ENCODE data around the gene MYLK.
"Not testable (repeated sequence)": the region's sequence is repeated elsewhere in the genome, so short reads cannot be mapped to it uniquely, and the experiment has no call there.

Gene MYLK

DNA sequence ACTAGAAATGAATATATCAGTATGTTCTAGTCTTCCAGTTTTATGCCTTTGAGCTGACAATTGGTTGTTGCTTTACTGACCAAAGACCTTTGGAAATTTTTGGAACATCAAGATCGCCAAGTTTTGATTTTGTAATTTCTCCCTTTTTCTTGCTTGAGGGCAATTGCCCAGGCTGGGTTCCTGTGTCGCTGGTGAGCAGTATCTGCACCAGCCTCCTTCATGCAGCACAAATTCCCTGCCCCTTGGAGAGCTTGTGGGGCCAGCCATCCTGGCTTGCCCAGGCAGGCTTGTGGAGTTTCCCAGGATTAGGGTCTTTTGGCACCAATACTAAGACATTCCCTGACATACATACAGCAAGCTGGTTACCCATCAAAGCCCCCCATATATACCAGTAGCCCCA, 261.4 kb downstream of the MYLK start:
- DNase-seq (ENCODE audit: low read depth), result no peak

DNA sequence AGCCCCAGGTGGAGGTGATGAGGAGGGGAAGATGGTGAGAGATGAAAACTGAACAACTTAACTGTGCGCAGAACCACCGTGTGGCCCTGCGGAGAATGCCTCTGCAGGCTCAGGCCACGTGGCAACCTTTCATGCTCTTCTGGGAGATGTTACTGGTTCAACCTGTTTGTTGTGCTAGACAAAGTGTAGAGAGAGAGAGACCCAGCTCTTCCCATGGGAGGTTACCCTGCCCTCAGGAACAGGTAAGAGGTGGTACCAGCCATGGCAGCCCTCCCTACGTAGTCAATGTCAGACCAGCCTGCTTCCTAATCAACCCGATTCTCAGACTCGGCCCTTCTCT, 262.3 kb downstream of the MYLK start:
- no peak for DNase-seq (ENCODE audit: low read depth)

- no peak for DNase-seq (ENCODE audit: low read depth)
Measured at GRCh38 chr3:123621186-123621849, 262.8 kb downstream of the MYLK start.

DNA sequence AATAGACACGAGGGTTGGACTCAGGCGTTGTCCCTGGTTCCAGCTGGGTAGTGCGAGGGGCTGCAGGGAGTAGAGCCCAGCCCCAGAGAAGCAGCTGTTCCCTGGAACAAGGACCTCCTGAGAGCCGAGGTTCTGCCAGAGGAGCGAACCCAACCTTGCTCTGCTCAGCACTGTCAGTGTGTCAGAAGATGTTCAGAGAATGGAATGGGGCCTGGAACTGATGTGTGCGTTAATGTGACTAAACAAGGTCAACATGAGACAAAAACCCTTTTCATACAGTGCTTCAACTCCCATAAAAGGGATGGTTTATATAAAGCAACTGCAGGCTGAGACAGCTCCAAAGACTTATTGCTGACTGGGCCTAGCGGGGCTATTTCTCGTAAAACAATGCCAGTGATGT, 263.8 kb downstream of the MYLK start:
- DNase-seq (ENCODE audit: low read depth), result no peak

DNA sequence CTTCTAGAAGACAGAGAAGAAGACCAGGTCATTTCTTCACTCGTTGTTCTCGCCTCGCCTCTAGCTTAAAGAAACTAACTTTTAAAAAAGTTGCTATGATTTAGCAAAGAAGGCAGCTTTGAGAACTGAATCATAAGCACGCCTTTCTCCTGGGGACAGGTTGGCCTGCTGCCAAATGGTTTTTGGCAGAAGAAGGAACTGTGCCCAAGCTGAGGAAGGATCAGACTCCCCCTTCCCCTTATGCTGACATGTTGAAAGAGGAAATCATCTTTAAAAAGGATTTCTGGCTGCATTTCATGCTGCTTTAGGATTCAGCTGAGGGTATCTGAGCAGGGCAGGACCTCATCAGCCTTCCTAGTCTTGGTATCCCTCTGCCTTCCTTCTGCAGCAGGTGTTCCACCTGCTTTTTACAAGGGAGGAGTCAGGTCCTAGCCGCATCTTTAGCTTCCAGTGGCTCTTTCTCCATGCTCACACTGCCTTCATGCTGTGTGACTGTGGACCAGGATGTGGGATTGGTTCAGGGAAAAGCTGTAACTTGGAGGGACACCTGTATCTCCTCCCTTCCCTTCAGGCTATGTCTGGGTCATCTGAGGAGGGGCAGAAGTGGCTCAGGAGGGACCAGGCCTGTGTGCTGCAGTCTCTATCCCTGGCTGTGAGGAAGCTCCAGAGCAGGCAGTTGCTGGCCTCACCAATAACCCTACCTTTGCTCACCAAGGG, 265.2 kb downstream of the MYLK start:
- DNase-seq (ENCODE audit: low read depth), result no peak

DNA sequence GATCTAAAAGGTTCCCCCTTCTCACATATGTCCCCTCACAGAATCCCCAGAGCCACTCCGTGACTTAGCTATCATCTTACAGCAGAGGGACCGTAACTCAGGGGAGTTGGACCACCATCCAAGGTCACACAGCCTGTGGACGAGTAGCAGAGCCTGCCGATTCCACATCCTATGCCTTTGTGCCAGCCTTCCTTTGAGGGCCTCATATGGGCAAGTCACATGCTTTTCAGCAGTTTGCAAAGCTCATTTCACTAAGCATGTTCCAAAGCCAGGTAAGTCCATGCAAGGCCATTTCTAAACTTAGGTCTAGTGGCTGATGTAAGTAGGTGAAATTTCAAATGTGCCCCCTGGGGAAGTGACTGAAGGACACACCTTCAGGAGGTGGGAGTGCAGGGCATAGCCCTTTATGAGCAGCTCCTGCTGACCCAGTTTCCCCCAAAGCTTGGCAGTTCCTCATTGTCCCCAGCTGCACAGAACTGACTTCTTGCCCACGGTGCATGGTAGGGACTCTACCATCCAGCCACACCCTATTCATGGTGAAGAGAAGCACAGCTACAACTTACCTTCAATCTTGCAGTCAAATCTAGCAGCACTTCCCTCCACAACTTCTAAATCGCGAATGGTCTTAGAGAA, 265.9 kb downstream of the MYLK start:
- DNase-seq (ENCODE audit: low read depth), result no peak

- no peak for DNase-seq (ENCODE audit: low read depth)
Measured at GRCh38 chr3:123616593-123616992, 267.5 kb downstream of the MYLK start.

DNA sequence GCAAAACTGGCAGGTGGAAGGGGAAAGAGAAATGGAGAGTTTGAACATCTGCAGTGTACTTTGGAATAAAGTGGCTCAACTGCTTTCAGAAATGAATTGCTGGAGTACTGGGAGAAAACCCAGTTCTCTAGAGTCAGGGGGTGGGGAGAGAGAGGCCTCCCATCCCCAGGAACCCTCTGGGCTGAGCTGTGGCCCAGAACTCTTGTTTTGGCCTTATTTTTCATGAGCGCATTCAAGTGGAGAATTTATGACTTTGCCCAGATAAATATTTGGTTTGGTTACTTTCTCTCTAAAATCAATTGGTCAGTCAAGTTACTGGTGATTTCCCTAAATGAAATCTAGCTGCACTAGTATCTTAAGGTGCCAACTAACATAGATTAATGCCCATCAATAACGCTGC, 270.6 kb downstream of the MYLK start:
- DNase-seq (ENCODE audit: low read depth), result no peak

- not testable (repeated sequence) for DNase-seq (ENCODE audit: low read depth)
Measured at GRCh38 chr3:123611674-123612073, 272.5 kb downstream of the MYLK start.

GRCh38 chr3:123611082-123611481, 273.1 kb downstream of the MYLK start:
- DNase-seq (ENCODE audit: low read depth), result no peak

DNA sequence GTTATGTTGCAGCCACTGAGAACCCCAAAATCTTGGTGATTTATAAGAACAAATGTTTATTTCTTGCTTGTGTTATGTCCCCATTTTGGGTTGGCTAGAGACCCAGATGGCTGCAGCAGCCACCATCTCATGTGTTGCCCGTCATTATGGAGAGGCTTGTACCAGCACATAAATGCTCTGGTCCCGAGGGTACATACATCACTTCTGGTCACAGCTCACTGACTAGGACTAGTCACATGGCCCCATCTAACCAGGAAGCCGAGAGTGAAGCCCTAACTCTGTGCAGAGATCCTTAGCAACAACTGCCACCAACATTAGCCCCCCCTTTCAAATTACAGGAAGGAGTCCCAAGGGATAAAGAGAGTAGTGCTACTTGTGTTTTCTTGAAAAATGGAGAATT, 273.8 kb downstream of the MYLK start:
- no peak for DNase-seq (ENCODE audit: low read depth)

DNA sequence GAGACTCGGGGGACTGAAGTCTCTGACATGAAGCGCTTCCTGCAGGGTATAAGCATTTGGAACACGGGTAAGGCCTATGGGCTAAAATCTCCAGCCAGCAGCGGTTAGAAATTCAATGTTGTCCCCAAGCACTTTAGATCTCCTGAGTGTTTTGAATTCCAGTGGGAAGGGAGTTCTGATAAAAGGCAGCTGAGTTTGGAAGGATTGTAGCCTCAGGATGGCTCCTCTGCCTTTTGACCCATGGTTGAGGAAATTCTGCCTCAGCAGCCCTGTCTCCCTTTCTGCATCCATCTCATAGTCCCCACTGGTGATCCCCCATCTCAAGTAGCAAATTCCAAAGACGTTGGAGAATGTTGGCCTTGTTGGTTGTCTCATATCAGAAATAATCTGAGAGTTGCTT, 275.1 kb downstream of the MYLK start:
- no peak for DNase-seq (ENCODE audit: low read depth)

- no peak for DNase-seq (ENCODE audit: low read depth)
Measured at GRCh38 chr3:123608263-123608937, 275.7 kb downstream of the MYLK start.

- DNase-seq (ENCODE audit: low read depth), result no peak
Measured at GRCh38 chr3:123606527-123606926, 277.6 kb downstream of the MYLK start.

- no peak for DNase-seq (ENCODE audit: low read depth)
Measured at GRCh38 chr3:123605789-123606234, 278.3 kb downstream of the MYLK start.

DNA sequence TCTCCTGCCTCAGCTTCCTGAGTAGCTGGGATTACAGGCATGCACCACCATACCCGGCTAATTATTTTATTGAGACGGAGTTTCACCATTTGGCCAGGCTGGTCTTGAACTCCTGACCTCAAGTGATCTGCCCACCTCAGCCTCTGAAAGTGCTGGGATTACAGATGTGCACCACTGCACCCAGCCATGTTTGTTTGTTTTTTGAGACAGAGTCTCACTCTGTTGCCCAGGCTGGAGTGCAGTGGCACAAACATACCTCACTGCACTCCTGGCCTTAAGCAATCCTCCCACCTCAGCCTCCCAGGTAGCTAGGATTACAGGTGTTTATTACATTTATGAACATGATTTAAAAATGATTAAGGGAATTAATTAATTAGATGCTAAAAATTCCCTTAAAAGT, 281.0 kb downstream of the MYLK start:
- DNase-seq (ENCODE audit: low read depth), result not testable (repeated sequence)

- no peak for DNase-seq (ENCODE audit: low read depth)
Measured at GRCh38 chr3:123602325-123602724, 281.8 kb downstream of the MYLK start.

DNA sequence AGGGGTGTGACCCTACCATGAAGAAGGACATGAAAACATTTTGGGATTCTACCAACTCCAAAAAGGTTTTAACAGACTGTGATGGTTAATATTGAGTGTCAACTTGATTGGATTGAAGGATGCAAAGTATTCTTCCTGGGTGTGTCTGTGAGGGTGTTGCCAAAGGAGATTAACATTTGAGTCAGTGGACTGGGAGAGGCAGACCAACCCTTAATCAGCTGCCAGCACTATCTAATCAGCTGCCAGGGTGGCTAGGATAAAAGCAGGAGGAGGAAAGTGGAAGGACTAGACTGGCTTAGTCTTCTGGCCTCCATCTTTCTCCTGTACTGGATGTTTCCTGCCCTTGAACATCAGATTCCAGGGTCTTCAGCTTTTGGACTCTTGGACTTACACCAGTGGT, 283.3 kb downstream of the MYLK start:
- not testable (repeated sequence) for DNase-seq (ENCODE audit: low read depth)

GRCh38 chr3:123597561-123597960, 286.6 kb downstream of the MYLK start:
- DNase-seq (ENCODE audit: low read depth), result no peak

DNA sequence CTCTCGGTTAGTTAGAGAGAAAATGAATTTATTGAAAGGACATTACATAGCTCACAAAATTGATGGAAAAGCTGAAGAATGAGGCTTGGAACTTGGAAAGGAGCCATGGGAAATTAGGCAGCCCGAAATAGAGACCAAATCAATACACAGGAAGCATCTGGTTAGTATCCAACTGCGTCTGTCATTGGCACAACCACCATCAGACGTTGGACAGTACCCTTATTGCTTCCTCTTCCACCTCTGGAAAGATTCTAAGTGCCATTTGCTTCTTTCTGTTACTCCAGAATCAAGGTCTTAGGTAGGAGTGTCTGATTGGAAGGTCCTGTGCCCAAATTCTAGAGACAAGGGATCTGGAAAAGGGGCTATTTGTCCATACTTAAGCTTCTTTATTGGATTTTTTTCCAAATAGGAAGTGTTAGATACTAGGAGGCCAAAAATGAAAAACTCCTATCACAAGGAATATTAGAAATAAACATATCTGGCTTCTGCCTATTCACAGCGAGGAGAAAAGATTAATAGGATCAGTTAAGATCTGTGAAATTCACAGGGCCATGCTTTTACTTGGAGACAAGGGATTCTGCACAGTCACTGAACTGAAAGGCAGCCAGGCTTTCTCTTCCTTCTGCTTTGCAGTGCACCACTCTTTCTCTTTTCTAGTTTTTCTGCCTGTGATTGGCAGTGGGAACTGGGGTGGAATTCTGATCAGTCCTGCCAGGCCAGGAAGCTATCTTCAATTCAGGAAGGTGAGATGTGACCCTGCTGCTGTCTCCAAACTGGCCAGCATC, 288.5 kb downstream of the MYLK start:
- no peak for DNase-seq (ENCODE audit: low read depth)

- DNase-seq (ENCODE audit: low read depth), result no peak
Measured at GRCh38 chr3:123593381-123593780, 290.8 kb downstream of the MYLK start.
